ENCODE measurements around the gene DCD.

The DCD gene

DNA sequence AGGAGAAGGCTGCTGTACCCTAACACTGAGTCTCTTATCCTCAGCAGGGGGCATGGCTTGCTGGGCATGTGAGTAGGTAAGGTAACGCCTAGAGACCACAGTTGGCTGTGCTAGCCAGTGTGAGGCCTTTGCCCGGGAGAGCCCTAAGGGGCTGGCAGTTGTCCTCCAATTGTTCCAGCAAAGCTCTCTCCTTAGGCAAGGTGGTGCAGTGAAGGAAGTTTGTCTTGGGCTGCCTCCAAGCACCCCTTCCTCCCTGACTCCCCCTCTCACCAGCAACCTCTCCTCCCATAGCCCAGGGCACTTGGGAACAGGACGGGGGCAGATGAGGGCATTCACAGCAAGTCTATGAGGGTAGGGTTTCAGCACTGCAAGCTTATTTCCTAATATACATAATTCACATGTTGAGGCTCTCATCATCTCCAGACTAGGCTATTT lies 36.4 kb downstream of the DCD start:
- no peak overlapping the region for H3K4me3 ChIP-seq (ENCODE audit: low read depth, low read length)
- TF ChIP-seq, protein P1, sequence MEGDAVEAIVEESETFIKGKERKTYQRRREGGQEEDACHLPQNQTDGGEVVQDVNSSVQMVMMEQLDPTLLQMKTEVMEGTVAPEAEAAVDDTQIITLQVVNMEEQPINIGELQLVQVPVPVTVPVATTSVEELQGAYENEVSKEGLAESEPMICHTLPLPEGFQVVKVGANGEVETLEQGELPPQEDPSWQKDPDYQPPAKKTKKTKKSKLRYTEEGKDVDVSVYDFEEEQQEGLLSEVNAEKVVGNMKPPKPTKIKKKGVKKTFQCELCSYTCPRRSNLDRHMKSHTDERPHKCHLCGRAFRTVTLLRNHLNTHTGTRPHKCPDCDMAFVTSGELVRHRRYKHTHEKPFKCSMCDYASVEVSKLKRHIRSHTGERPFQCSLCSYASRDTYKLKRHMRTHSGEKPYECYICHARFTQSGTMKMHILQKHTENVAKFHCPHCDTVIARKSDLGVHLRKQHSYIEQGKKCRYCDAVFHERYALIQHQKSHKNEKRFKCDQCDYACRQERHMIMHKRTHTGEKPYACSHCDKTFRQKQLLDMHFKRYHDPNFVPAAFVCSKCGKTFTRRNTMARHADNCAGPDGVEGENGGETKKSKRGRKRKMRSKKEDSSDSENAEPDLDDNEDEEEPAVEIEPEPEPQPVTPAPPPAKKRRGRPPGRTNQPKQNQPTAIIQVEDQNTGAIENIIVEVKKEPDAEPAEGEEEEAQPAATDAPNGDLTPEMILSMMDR (IDR thresholded peaks at IDR 0.05; ENCODE audit: insufficient read depth, low read depth, low read length, missing control alignments): no peak
- no peak for DNase-seq (ENCODE audit: low read depth)

- TF ChIP-seq, protein P1 (IDR thresholded peaks at IDR 0.05; ENCODE audit: insufficient read depth, low read depth, low read length, missing control alignments): no peak
- no peak for DNase-seq (ENCODE audit: low read depth)
- H3K4me3 ChIP-seq (ENCODE audit: low read depth, low read length): no peak overlapping the region
Measured at GRCh38 chr12:54608769-54609168, 39.4 kb downstream of the DCD start.

GRCh38 chr12:54608156-54608555 lies 40.0 kb downstream of the DCD start:
- H3K4me3 ChIP-seq (ENCODE audit: low read depth, low read length): no peak overlapping the region
- DNase-seq (ENCODE audit: low read depth): no peak
- TF ChIP-seq, protein P1 (IDR thresholded peaks at IDR 0.05; ENCODE audit: insufficient read depth, low read depth, low read length, missing control alignments): no peak

DNA sequence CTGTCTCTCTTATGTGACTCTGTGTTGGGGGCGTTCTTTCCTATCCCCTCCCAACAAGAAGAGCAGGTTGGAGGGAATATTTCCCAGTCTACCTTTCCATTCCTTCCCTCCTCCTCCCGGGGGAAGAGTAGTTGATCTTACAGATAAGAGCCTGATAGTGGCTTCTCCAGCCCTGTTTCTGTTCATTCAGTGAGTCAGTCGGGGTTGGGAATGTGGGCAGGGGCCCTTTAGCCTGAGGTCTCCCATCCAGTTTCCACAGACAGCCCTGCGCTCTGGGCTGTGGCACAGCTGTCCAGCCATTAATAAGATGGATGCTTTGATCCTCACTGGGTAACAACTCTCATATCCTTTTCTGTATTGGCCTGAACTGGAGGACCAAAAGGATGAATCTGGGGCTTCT lies 41.6 kb downstream of the DCD start:
- TF ChIP-seq, protein P1 (IDR thresholded peaks at IDR 0.05; ENCODE audit: insufficient read depth, low read depth, low read length, missing control alignments): no peak
- H3K4me3 ChIP-seq (ENCODE audit: low read depth, low read length): no peak overlapping the region
- no peak for DNase-seq (ENCODE audit: low read depth)

GRCh38 chr12:54605138-54605970 lies 42.8 kb downstream of the DCD start:
- DNase-seq (ENCODE audit: low read depth): no peak
- H3K4me3 ChIP-seq (ENCODE audit: low read depth, low read length): no peak overlapping the region
- TF ChIP-seq, protein P1 (IDR thresholded peaks at IDR 0.05; ENCODE audit: insufficient read depth, low read depth, low read length, missing control alignments): no peak

DNA sequence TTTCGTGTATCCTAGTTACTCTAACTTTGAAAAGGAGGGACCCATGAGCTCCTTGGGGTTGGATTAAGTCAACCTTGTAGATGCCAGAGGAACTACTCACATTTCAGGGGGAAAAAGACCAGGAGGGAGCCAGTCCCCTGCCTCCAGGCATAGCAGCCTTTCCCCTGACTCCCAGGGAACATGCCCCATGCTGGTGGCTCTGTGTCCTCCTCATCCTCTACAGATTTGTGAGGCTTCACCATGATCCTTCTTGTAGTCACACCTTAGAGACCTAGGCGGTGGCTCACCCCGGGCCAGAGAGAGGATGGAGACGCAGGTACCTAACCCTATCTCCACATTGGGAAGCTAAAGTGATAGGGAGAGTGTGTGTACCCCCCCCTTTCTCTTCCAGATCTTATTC lies 43.7 kb downstream of the DCD start:
- H3K4me3 ChIP-seq (ENCODE audit: low read depth, low read length): no peak overlapping the region
- no peak for DNase-seq (ENCODE audit: low read depth)
- TF ChIP-seq, protein P1 (IDR thresholded peaks at IDR 0.05; ENCODE audit: insufficient read depth, low read depth, low read length, missing control alignments): no peak

- no peak for DNase-seq (ENCODE audit: low read depth)
- no peak overlapping the region for H3K4me3 ChIP-seq (ENCODE audit: low read depth, low read length)
Measured at GRCh38 chr12:54603872-54604271, 44.3 kb downstream of the DCD start.

More at GRCh38 chr12:54603872-54604271, 44.3 kb downstream of the DCD start:
- TF ChIP-seq, protein P1 (IDR thresholded peaks at IDR 0.05; ENCODE audit: insufficient read depth, low read depth, low read length, missing control alignments): no peak

Measured in GM12865 (cell line).